ENCODE results near the gene GGNBP2.

The GGNBP2 gene

GRCh38 chr17:36544307-36545076 lies at the start of gene GGNBP2:
Gene GGNBP2 (plus strand): TSS chr17:36544919. CDS start chr17:36545725, 806 bp downstream.
- H3K4me1 ChIP-seq (ENCODE audit: insufficient read depth, low read length): peaks cover 11% of the 10 kb centered on the region

GRCh38 chr17:36495076-36495578 lies 49.6 kb upstream of the GGNBP2 start:
- Histone ChIP-seq H3K27ac (ENCODE audit: low read length) (no peak overlapping the region), H3K4me3 (ENCODE audit: low read length) (no peak overlapping the region), H3K9ac (ENCODE audit: low read depth, low read length) (no peak overlapping the region), H3K4me1 (ENCODE audit: insufficient read depth, low read length) (no peaks in the 10 kb centered on the region), H3K36me3 (ENCODE audit: insufficient read depth, low read depth, low read length) (peaks cover 87% of the 10 kb centered on the region), H3K9me3 (ENCODE audit: insufficient read depth, low read depth, low read length) (no peaks in the 10 kb centered on the region), H3K27me3 (ENCODE audit: insufficient read depth, low read length) (no peaks in the 10 kb centered on the region)

More at GRCh38 chr17:36544307-36545076, at the start of gene GGNBP2:
- peak within 1 kb of the TSS; percentile 96 for H3K9ac ChIP-seq (ENCODE audit: low read depth, low read length)
- peak within 1 kb of the TSS; percentile 86 for H3K27ac ChIP-seq (ENCODE audit: low read length)
- H3K27me3 ChIP-seq (ENCODE audit: insufficient read depth, low read length): no peaks in the 10 kb centered on the region
- H3K4me3 ChIP-seq (ENCODE audit: low read length): peak within 1 kb of the TSS; percentile 91
- H3K9me3 ChIP-seq (ENCODE audit: insufficient read depth, low read depth, low read length): no peaks in the 10 kb centered on the region
- no peaks in the 10 kb centered on the region for H3K36me3 ChIP-seq (ENCODE audit: insufficient read depth, low read depth, low read length)

- Histone ChIP-seq H3K27me3 (ENCODE audit: insufficient read depth, low read length) (no peaks in the 10 kb centered on the region), H3K4me3 (ENCODE audit: low read length) (no peak overlapping the region), H3K9ac (ENCODE audit: low read depth, low read length) (no peak overlapping the region), H3K36me3 (ENCODE audit: insufficient read depth, low read depth, low read length) (peaks cover 94% of the 10 kb centered on the region), H3K9me3 (ENCODE audit: insufficient read depth, low read depth, low read length) (no peaks in the 10 kb centered on the region), H3K27ac (ENCODE audit: low read length) (no peak overlapping the region), H3K4me1 (ENCODE audit: insufficient read depth, low read length) (no peaks in the 10 kb centered on the region)
Measured at GRCh38 chr17:36496018-36496789, 48.5 kb upstream of the GGNBP2 start.

GRCh38 chr17:36498155-36498554 lies 46.6 kb upstream of the GGNBP2 start:
- Histone ChIP-seq H3K27ac (ENCODE audit: low read length) (no peak overlapping the region), H3K27me3 (ENCODE audit: insufficient read depth, low read length) (no peaks in the 10 kb centered on the region), H3K4me1 (ENCODE audit: insufficient read depth, low read length) (no peaks in the 10 kb centered on the region), H3K9me3 (ENCODE audit: insufficient read depth, low read depth, low read length) (no peaks in the 10 kb centered on the region), H3K9ac (ENCODE audit: low read depth, low read length) (no peak overlapping the region), H3K4me3 (ENCODE audit: low read length) (no peak overlapping the region), H3K36me3 (ENCODE audit: insufficient read depth, low read depth, low read length) (peaks cover 97% of the 10 kb centered on the region)

- no peak overlapping the region for H3K9ac ChIP-seq (ENCODE audit: low read depth, low read length)
- no peak overlapping the region for H3K4me3 ChIP-seq (ENCODE audit: low read length)
- no peak overlapping the region for H3K27ac ChIP-seq (ENCODE audit: low read length)
- peaks cover 97% of the 10 kb centered on the region for H3K36me3 ChIP-seq (ENCODE audit: insufficient read depth, low read depth, low read length)
- no peaks in the 10 kb centered on the region for H3K27me3 ChIP-seq (ENCODE audit: insufficient read depth, low read length)
- H3K9me3 ChIP-seq (ENCODE audit: insufficient read depth, low read depth, low read length): no peaks in the 10 kb centered on the region
- H3K4me1 ChIP-seq (ENCODE audit: insufficient read depth, low read length): no peaks in the 10 kb centered on the region
Measured at GRCh38 chr17:36498560-36499300, 46.0 kb upstream of the GGNBP2 start.

- no peaks in the 10 kb centered on the region for H3K27me3 ChIP-seq (ENCODE audit: insufficient read depth, low read length)
- no peaks in the 10 kb centered on the region for H3K9me3 ChIP-seq (ENCODE audit: insufficient read depth, low read depth, low read length)
- peaks cover 97% of the 10 kb centered on the region for H3K36me3 ChIP-seq (ENCODE audit: insufficient read depth, low read depth, low read length)
- H3K27ac ChIP-seq (ENCODE audit: low read length): no peak overlapping the region
- no peaks in the 10 kb centered on the region for H3K4me1 ChIP-seq (ENCODE audit: insufficient read depth, low read length)
- no peak overlapping the region for H3K9ac ChIP-seq (ENCODE audit: low read depth, low read length)
- no peak overlapping the region for H3K4me3 ChIP-seq (ENCODE audit: low read length)
Measured at GRCh38 chr17:36500745-36501225, 43.9 kb upstream of the GGNBP2 start.

GRCh38 chr17:36501351-36501750 lies 43.4 kb upstream of the GGNBP2 start:
- Histone ChIP-seq H3K27ac (ENCODE audit: low read length) (no peak overlapping the region), H3K27me3 (ENCODE audit: insufficient read depth, low read length) (no peaks in the 10 kb centered on the region), H3K4me1 (ENCODE audit: insufficient read depth, low read length) (no peaks in the 10 kb centered on the region), H3K9me3 (ENCODE audit: insufficient read depth, low read depth, low read length) (no peaks in the 10 kb centered on the region), H3K4me3 (ENCODE audit: low read length) (no peak overlapping the region), H3K36me3 (ENCODE audit: insufficient read depth, low read depth, low read length) (peaks cover 97% of the 10 kb centered on the region), H3K9ac (ENCODE audit: low read depth, low read length) (no peak overlapping the region)

- no peaks in the 10 kb centered on the region for H3K9me3 ChIP-seq (ENCODE audit: insufficient read depth, low read depth, low read length)
- no peaks in the 10 kb centered on the region for H3K4me1 ChIP-seq (ENCODE audit: insufficient read depth, low read length)
- H3K36me3 ChIP-seq (ENCODE audit: insufficient read depth, low read depth, low read length): peaks cover 98% of the 10 kb centered on the region
- H3K27me3 ChIP-seq (ENCODE audit: insufficient read depth, low read length): no peaks in the 10 kb centered on the region
- H3K9ac ChIP-seq (ENCODE audit: low read depth, low read length): no peak overlapping the region
- H3K27ac ChIP-seq (ENCODE audit: low read length): no peak overlapping the region
- no peak overlapping the region for H3K4me3 ChIP-seq (ENCODE audit: low read length)
Measured at GRCh38 chr17:36501963-36502362, 42.8 kb upstream of the GGNBP2 start.

GRCh38 chr17:36503456-36504155 lies 41.1 kb upstream of the GGNBP2 start:
- Histone ChIP-seq H3K4me1 (ENCODE audit: insufficient read depth, low read length) (no peaks in the 10 kb centered on the region), H3K4me3 (ENCODE audit: low read length) (no peak overlapping the region), H3K27me3 (ENCODE audit: insufficient read depth, low read length) (no peaks in the 10 kb centered on the region), H3K27ac (ENCODE audit: low read length) (no peak overlapping the region), H3K36me3 (ENCODE audit: insufficient read depth, low read depth, low read length) (peaks cover 98% of the 10 kb centered on the region), H3K9ac (ENCODE audit: low read depth, low read length) (no peak overlapping the region), H3K9me3 (ENCODE audit: insufficient read depth, low read depth, low read length) (no peaks in the 10 kb centered on the region)

- Histone ChIP-seq H3K27ac (ENCODE audit: low read length) (no peak overlapping the region), H3K4me1 (ENCODE audit: insufficient read depth, low read length) (no peaks in the 10 kb centered on the region), H3K27me3 (ENCODE audit: insufficient read depth, low read length) (no peaks in the 10 kb centered on the region), H3K9ac (ENCODE audit: low read depth, low read length) (no peak overlapping the region), H3K9me3 (ENCODE audit: insufficient read depth, low read depth, low read length) (no peaks in the 10 kb centered on the region), H3K36me3 (ENCODE audit: insufficient read depth, low read depth, low read length) (peaks cover 98% of the 10 kb centered on the region), H3K4me3 (ENCODE audit: low read length) (no peak overlapping the region)
Measured at GRCh38 chr17:36504156-36504545, 40.6 kb upstream of the GGNBP2 start.

- Histone ChIP-seq H3K9ac (ENCODE audit: low read depth, low read length) (no peak overlapping the region), H3K4me3 (ENCODE audit: low read length) (no peak overlapping the region), H3K27ac (ENCODE audit: low read length) (no peak overlapping the region), H3K9me3 (ENCODE audit: insufficient read depth, low read depth, low read length) (no peaks in the 10 kb centered on the region), H3K27me3 (ENCODE audit: insufficient read depth, low read length) (no peaks in the 10 kb centered on the region), H3K36me3 (ENCODE audit: insufficient read depth, low read depth, low read length) (peaks cover 99% of the 10 kb centered on the region), H3K4me1 (ENCODE audit: insufficient read depth, low read length) (no peaks in the 10 kb centered on the region)
Measured at GRCh38 chr17:36505171-36505570, 39.5 kb upstream of the GGNBP2 start.

Measured in iPS-20b (cell line).